H1 (cell line): ENCODE results near the gene TMEM253. TPM values are rescaled to one million over a fixed set of nuclear protein-coding genes. Genes with fewer than 3 reads are reported as not detected.

Experiments
- CHD1 ChIP-seq: IDR thresholded peaks from 2 replicates; pipeline ENCODE4 v1.6.1; 2012; ENCODE audit warnings: low read depth, low read length, improper control_type of control experiment
- CHD7 ChIP-seq: fragments of 300-600 bp; sonication (generic); IDR thresholded peaks from 2 replicates; pipeline ENCODE4 v1.7.1; 2012; ENCODE audit warnings: low read length, moderate library complexity, mild to moderate bottlenecking, inconsistent platforms; ENCODE audit not compliant: insufficient replicate concordance
- NANOG ChIP-seq: IDR thresholded peaks from 2 replicates; pipeline ENCODE4 v1.6.1; 2011; ENCODE audit warnings: low read length, low read depth, mild to moderate bottlenecking, inconsistent platforms; ENCODE audit not compliant: insufficient read depth, poor library complexity, severe bottlenecking
- SP1 ChIP-seq: IDR thresholded peaks from 2 replicates; pipeline ENCODE4 v1.6.1; 2011; ENCODE audit warnings: low read depth, low read length
- polyA plus RNA-seq, 7 experiments: library from polyadenylated mRNA; depleted of rRNA in 3 of 7; stranded (reverse) in 5 of 7; unstranded in 2 of 7; fragments of >200 nt in 5 of 7; fragments of 200-250 nt in 2 of 7; gene quantifications; 1 replicate in 5 of 7; 2 replicates in 1 of 7; 4 replicates in 1 of 7; pipeline versions ENCODE4 v1.2.1 to v1.2.3, GENCODE V29; 2011 to 2013; ENCODE audit warnings: missing spikeins in 2 of 7, mixed read lengths in 2 of 7
- total RNA-seq: library from RNA; stranded (reverse); fragmentation: NEBNext Ultra II Directional; extraction: Animal tissue kit (Norgen Biotek cat#: 25700); gene quantifications from 2 replicates; pipeline ENCODE4 v1.2.1, GENCODE V29; 2021
- TF ChIP-seq, protein P1 (sequence below): IDR thresholded peaks from 2 replicates; pipeline ENCODE4 v1.6.1; 2012; ENCODE audit warnings: low read length, inconsistent platforms

The TMEM253 gene
- total and polyA plus RNA-seq, 2 of the 8 experiments (the other 6 are each of a cell fraction or from before 2014, with no cell fraction given) = 1.9 to 2.2 TPM

GRCh38 chr14:21099596-21099985, 1.3 kb upstream of the TMEM253 start (continued):
- TF ChIP-seq CHD7 (no peak), CHD1 (no peak), SP1 (no peak), NANOG (no peak)
- TF ChIP-seq, protein P1, sequence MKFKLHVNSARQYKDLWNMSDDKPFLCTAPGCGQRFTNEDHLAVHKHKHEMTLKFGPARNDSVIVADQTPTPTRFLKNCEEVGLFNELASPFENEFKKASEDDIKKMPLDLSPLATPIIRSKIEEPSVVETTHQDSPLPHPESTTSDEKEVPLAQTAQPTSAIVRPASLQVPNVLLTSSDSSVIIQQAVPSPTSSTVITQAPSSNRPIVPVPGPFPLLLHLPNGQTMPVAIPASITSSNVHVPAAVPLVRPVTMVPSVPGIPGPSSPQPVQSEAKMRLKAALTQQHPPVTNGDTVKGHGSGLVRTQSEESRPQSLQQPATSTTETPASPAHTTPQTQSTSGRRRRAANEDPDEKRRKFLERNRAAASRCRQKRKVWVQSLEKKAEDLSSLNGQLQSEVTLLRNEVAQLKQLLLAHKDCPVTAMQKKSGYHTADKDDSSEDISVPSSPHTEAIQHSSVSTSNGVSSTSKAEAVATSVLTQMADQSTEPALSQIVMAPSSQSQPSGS = no peak
